Stomach (tissue), 4 donors: ENCODE results near the gene XCR1.

Source experiments
- POLR2A ChIP-seq, 4 donors: fragments of 450-650 bp; IDR thresholded peaks; one replicate each; pipeline ENCODE4 v1.6.1; 2016; ENCODE audit warnings: antibody characterized with exemption in 4 of 4, control low read depth in 2 of 4, mild to moderate bottlenecking in 1 of 4, moderate library complexity in 1 of 4
- POLR2AphosphoS5 ChIP-seq, 3 donors: sonication (generic); formaldehyde crosslinking; IDR thresholded peaks; one replicate each; pipeline ENCODE4 v1.6.1; 2016; ENCODE audit warnings: antibody characterized with exemption in 3 of 3
- TF ChIP-seq, protein P1 (sequence below), 7 experiments: fragments of 450-650 bp in 4 of 7; fragments of 200-600 bp in 3 of 7; sonication (generic) in 3 of 7; IDR thresholded peaks; one replicate each; pipeline ENCODE4 v1.5.1; 2016 to 2019; ENCODE audit warnings: antibody characterized with exemption in 7 of 7, control low read depth in 2 of 7, mild to moderate bottlenecking in 1 of 7

DNA sequence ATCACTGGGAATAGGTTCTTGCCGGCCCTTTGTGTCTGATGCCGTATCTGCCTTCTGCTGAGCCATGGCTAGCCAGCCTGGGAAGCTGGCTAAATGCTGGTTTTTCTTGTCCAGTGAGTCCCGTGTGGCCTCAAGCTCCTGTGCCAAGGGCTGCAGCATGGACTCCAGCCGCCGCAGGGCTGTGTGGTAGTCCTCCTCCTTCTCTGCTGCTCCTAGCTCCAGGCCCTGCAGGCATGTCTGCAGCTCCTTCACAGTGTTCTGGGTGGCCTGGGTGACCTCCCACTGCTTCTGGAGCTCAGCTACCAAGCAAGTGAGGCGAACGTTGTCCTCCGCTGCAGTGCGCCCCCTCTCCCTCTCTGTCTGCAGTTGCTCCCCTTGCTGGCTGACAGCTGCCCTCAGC lies 59.1 kb downstream of the XCR1 start:
- TF ChIP-seq, protein P1, sequence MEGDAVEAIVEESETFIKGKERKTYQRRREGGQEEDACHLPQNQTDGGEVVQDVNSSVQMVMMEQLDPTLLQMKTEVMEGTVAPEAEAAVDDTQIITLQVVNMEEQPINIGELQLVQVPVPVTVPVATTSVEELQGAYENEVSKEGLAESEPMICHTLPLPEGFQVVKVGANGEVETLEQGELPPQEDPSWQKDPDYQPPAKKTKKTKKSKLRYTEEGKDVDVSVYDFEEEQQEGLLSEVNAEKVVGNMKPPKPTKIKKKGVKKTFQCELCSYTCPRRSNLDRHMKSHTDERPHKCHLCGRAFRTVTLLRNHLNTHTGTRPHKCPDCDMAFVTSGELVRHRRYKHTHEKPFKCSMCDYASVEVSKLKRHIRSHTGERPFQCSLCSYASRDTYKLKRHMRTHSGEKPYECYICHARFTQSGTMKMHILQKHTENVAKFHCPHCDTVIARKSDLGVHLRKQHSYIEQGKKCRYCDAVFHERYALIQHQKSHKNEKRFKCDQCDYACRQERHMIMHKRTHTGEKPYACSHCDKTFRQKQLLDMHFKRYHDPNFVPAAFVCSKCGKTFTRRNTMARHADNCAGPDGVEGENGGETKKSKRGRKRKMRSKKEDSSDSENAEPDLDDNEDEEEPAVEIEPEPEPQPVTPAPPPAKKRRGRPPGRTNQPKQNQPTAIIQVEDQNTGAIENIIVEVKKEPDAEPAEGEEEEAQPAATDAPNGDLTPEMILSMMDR (IDR thresholded peaks at IDR 0.05): no peak
- no peak for TF ChIP-seq POLR2A (IDR thresholded peaks at IDR 0.05)
- no peak for TF ChIP-seq POLR2AphosphoS5 (IDR thresholded peaks at IDR 0.05)
